Endothelial cell of umbilical vein (primary cell): ENCODE measurements around the gene RABIF. TPM values are rescaled to one million over a fixed set of nuclear protein-coding genes. Genes with fewer than 3 reads are reported as not detected.

Experiments
- BruUV-seq: library from RNA; stranded (reverse); fragments of 400-500 nt; replicated peaks from 2 replicates; lab custom pipeline; 2021; lab: Mats Ljungman, UMichigan
- CTCF ChIA-PET: fragments of 300-600, 350-600 bp; sonication (Branson Sonifier 250); formaldehyde crosslinking; loops from one replicate; lab custom pipeline; 2021; ENCODE audit warnings: antibody characterized with exemption, inconsistent platforms; lab: Charles Lee
- POLR2A ChIA-PET: fragments of 300-600, 350-600 bp; sonication (Branson Sonifier 250); formaldehyde crosslinking; loops from one replicate; lab custom pipeline; 2021; ENCODE audit warnings: antibody characterized with exemption, inconsistent platforms; lab: Charles Lee
- DNase-seq: peaks from one replicate; pipeline ENCODE4 v3.0.0-alpha.2; 2011; ENCODE audit warnings: low read depth, low spot score
- FAIRE-seq: peaks from 2 replicates; lab custom pipeline; 2011; peaks lifted over from hg19 to GRCh38; lab: Jason Lieb, UNC
- H2AFZ ChIP-seq: 2 replicates; pipeline ENCODE4 v1.6.0; 2012; ENCODE audit warnings: low read depth, low read length, control low read depth, inconsistent platforms
- H3K27ac ChIP-seq: 2 replicates; pipeline ENCODE4 v1.5.1; 2011; ENCODE audit warnings: low read depth, mild to moderate bottlenecking, control low read depth, low read length, moderate library complexity; ENCODE audit not compliant: insufficient read depth
- H3K27me3 ChIP-seq, 2 experiments: 2 replicates each; pipeline versions ENCODE4 v1.6.0 to v1.6.1; 2011; ENCODE audit warnings: low read length in 2 of 2, mixed read lengths in 1 of 2; ENCODE audit not compliant: control insufficient read depth in 2 of 2, insufficient read depth in 2 of 2
- H3K36me3 ChIP-seq, 2 experiments: 2 replicates in 1 of 2; 3 replicates in 1 of 2; pipeline ENCODE4 v1.5.1; 2011; ENCODE audit warnings: low read length in 2 of 2, mild to moderate bottlenecking in 1 of 2, moderate library complexity in 1 of 2; ENCODE audit not compliant: control insufficient read depth in 2 of 2, insufficient read depth in 2 of 2; ENCODE audit errors: extremely low read depth in 1 of 2
- H3K4me1 ChIP-seq: 3 replicates; pipeline ENCODE4 v1.5.1; 2011; ENCODE audit warnings: mild to moderate bottlenecking, low read length; ENCODE audit not compliant: control insufficient read depth, insufficient read depth; ENCODE audit errors: extremely low read depth
- H3K4me2 ChIP-seq: 2 replicates; pipeline ENCODE4 v1.6.1; 2011; ENCODE audit warnings: low read length, control low read depth, mixed read lengths; ENCODE audit not compliant: insufficient read depth
- H3K4me3 ChIP-seq, 3 experiments: fragments of 200-600 bp in 1 of 3; sonication (generic), shearing (Covaris generic) in 1 of 3; replicated peaks in 1 of 3; 2 replicates each; pipeline ENCODE4 v1.5.1; 2011 to 2016; ENCODE audit warnings: control low read depth in 3 of 3, low read length in 3 of 3, mild to moderate bottlenecking in 2 of 3, inconsistent platforms in 1 of 3, low read depth in 1 of 3, moderate library complexity in 1 of 3; ENCODE audit not compliant: insufficient read depth in 1 of 3
- H3K79me2 ChIP-seq: 2 replicates; pipeline ENCODE4 v1.6.0; 2012; ENCODE audit warnings: low read length, inconsistent platforms; ENCODE audit not compliant: control insufficient read depth, insufficient read depth
- H3K9ac ChIP-seq: replicated peaks from 2 replicates; pipeline ENCODE3; 2011; ENCODE audit warnings: low read length, control low read depth; ENCODE audit not compliant: insufficient read depth; ENCODE audit errors: extremely low read depth
- H3K9me1 ChIP-seq: replicated peaks from 3 replicates; pipeline ENCODE4 v1.6.0; 2011; ENCODE audit warnings: mild to moderate bottlenecking, low read length; ENCODE audit not compliant: control insufficient read depth, insufficient read depth; ENCODE audit errors: extremely low read depth
- H3K9me3 ChIP-seq: replicated peaks from 2 replicates; pipeline ENCODE4 v1.5.1; 2012; ENCODE audit warnings: low read length, inconsistent platforms; ENCODE audit not compliant: control insufficient read depth, insufficient read depth
- H4K20me1 ChIP-seq: replicated peaks from 2 replicates; pipeline ENCODE3; 2011; ENCODE audit warnings: mild to moderate bottlenecking, low read length; ENCODE audit not compliant: control insufficient read depth, insufficient read depth; ENCODE audit errors: extremely low read depth
- EZH2 ChIP-seq: IDR thresholded peaks from 2 replicates; pipeline ENCODE4 v1.6.1; 2012; ENCODE audit warnings: borderline replicate concordance, low read depth, mild to moderate bottlenecking, moderate library complexity, low read length, inconsistent platforms; ENCODE audit not compliant: severe bottlenecking
- FOS ChIP-seq: IDR thresholded peaks from 2 replicates; pipeline ENCODE4 v1.6.1; 2011; ENCODE audit warnings: mild to moderate bottlenecking, low read length, moderate library complexity, borderline replicate concordance; ENCODE audit not compliant: insufficient read depth
- GATA2 ChIP-seq: IDR thresholded peaks from 2 replicates; pipeline ENCODE4 v1.7.0; 2011; ENCODE audit warnings: low read depth, mild to moderate bottlenecking, moderate library complexity, mixed read lengths, low read length; ENCODE audit not compliant: insufficient read length, insufficient read depth
- JUN ChIP-seq: IDR thresholded peaks from 2 replicates; pipeline ENCODE4 v1.6.1; 2011; ENCODE audit warnings: borderline replicate concordance, low read depth; ENCODE audit not compliant: insufficient read length, insufficient read depth
- MYC ChIP-seq: IDR thresholded peaks from one replicate; pipeline ENCODE4 v1.6.1; 2011; ENCODE audit warnings: mild to moderate bottlenecking, low read depth, low read length
- POLR2A ChIP-seq: IDR thresholded peaks from 2 replicates; pipeline ENCODE4 v1.6.1; 2012; ENCODE audit warnings: low read depth, mild to moderate bottlenecking, control low read depth, low read length
- POLR2AphosphoS5 ChIP-seq: IDR thresholded peaks from 2 replicates; pipeline ENCODE4 v1.6.1; 2012; ENCODE audit warnings: low read depth, mild to moderate bottlenecking, control low read depth, low read length, moderate library complexity; ENCODE audit not compliant: insufficient read depth
- dilution Hi-C: fragments of 300-500 bp; cut with MboI; formaldehyde crosslinking; loops from one replicate; pipeline ENCODE4 v1.15.0; 2019; ENCODE audit warnings: low sequenced_read_pairs; ENCODE audit not compliant: extremely low pct_ligation_motif_present
- intact Hi-C: fragments of 100-400 bp; cut with micrococcal nuclease; formaldehyde crosslinking; loops from one replicate; pipeline ENCODE4 v1.10.0; 2022
- polyA plus RNA-seq, 4 experiments: library from polyadenylated mRNA; depleted of rRNA in 3 of 4; stranded (reverse) in 3 of 4; unstranded in 1 of 4; fragments of >200 nt; gene quantifications; 2 replicates each; pipeline versions ENCODE4 v1.2.1 to v1.2.3, GENCODE V29; 2011 to 2012; ENCODE audit warnings: missing spikeins in 1 of 4
- total RNA-seq: library from RNA; stranded (reverse); gene quantifications from 2 replicates; pipeline ENCODE4 v1.2.3, GENCODE V29; 2021
- TF ChIP-seq, protein P1 (sequence below), 2 donors: IDR thresholded peaks; 1 replicate in 1 of 2; 2 replicates in 1 of 2; pipeline ENCODE4 v1.5.1; 2011; ENCODE audit warnings: low read length in 2 of 2, mild to moderate bottlenecking in 2 of 2, moderate library complexity in 2 of 2, control low read depth in 1 of 2, inconsistent platforms in 1 of 2, low read depth in 1 of 2; ENCODE audit not compliant: insufficient read depth in 1 of 2; ENCODE audit errors: extremely low read depth in 1 of 2
- TF ChIP-seq, protein P2 (sequence below): IDR thresholded peaks from 2 replicates; pipeline ENCODE4 v1.6.1; 2011; ENCODE audit not compliant: insufficient read depth, insufficient read length

RABIF gene
- total and polyA plus RNA-seq, 2 donors (not counting 3 experiments of a cell fraction or from before 2014, with no cell fraction given) = 15.8 to 17.1 TPM

DNA sequence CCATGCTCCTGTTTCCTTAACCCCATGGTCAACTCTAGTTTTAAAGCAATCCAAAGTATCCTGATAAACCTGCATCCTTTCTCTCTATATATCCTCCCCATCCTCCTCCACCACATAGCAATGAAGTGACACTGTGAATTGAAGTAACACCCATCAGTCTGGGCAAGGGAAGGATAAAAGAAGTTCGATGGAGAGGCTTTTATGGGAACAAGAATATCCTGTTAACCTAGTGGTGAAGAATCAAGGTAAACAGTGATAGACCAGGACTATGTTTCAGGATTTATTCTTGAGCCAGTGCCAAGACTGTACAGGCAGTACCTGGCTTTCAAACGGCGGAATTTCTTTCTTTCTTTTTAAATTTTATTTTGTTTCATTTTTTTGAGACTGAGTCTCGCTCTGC lies 17.6 kb downstream of the RABIF start:
- Histone ChIP-seq H3K9ac (no peak overlapping the region), H3K36me3 (no peaks in the 10 kb centered on the region), H4K20me1 (no peaks in the 10 kb centered on the region), H2AFZ (no peak overlapping the region), H3K27me3 (no peaks in the 10 kb centered on the region), H3K9me1 (no peaks in the 10 kb centered on the region), H3K79me2 (no peaks in the 10 kb centered on the region), H3K27ac (no peak overlapping the region), H3K4me2 (no peak overlapping the region), H3K4me3 (no peak overlapping the region), H3K9me3 (no peaks in the 10 kb centered on the region), H3K4me1 (no peaks in the 10 kb centered on the region)
- no TSS peak for BruUV-seq
- TF ChIP-seq, protein P1, sequence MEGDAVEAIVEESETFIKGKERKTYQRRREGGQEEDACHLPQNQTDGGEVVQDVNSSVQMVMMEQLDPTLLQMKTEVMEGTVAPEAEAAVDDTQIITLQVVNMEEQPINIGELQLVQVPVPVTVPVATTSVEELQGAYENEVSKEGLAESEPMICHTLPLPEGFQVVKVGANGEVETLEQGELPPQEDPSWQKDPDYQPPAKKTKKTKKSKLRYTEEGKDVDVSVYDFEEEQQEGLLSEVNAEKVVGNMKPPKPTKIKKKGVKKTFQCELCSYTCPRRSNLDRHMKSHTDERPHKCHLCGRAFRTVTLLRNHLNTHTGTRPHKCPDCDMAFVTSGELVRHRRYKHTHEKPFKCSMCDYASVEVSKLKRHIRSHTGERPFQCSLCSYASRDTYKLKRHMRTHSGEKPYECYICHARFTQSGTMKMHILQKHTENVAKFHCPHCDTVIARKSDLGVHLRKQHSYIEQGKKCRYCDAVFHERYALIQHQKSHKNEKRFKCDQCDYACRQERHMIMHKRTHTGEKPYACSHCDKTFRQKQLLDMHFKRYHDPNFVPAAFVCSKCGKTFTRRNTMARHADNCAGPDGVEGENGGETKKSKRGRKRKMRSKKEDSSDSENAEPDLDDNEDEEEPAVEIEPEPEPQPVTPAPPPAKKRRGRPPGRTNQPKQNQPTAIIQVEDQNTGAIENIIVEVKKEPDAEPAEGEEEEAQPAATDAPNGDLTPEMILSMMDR (IDR thresholded peaks at IDR 0.05; ENCODE audit: extremely low read depth in 1 of 2, insufficient read depth in 1 of 2, low read depth in 1 of 2, low read length in 2 of 2) = no peak
- TF ChIP-seq POLR2A (no peak), EZH2 (no peak)
- intact Hi-C loops = no loop called here
- CTCF ChIA-PET = interaction anchor here (1.2 kb wide), 1 partner anchor 10 kb away, joined by 3 read pairs; no protein-coding TSS in a partner anchor
- dilution Hi-C loops = no loop called here
- POLR2A ChIA-PET = no interaction called here
- FAIRE-seq (no peak), DNase-seq (no peak)

DNA sequence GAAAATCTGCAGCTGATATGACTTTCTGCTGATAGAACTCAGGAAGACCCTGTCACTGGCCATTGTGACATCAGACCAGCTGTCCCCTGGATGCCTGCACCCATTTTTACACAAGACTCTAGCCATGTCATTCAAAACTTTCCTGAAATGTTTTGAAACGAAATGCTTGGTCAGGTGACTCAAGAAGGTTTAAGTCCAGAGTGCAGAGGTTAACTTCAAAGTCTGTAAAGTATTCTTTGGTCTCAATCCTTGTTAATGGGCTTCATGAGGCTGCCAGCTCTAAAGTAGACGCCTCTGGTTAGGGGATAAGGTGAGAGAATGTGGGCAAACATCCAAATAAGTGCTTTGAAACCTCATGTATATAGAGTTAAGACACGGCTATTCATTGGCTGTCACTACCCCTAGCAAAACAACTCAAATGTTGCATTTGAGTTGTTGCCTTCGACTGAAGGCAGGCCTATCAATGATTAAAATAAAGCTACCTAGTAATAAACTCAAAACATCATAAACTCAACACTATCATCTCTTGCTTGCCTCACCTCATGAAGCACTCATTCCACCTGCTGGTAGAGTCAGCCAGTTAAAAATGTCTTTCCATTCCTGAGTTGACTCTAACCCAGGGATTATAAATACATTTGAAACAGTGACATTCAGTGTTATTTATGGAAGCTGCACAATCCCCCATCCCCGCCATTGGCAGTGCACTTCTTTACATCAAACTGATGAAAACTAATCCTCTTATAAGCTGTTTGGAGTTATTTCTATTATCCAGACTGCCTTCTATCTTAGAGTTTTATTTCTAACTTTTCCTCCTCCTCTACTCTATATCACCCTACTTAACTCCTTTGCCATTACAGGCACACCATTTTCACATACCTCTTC lies 26.0 kb downstream of the RABIF start:
- ChIA-PET CTCF (interaction anchor here (1.1 to 1.4 kb wide), 2 partner anchors 46 to 71 kb away, joined by 3 to 4 read pairs; no protein-coding TSS in a partner anchor), POLR2A (no interaction called here)
- Histone ChIP-seq H2AFZ (no peak overlapping the region), H4K20me1 (no peaks in the 10 kb centered on the region), H3K4me2 (no peak overlapping the region), H3K36me3 (no peaks in the 10 kb centered on the region), H3K27me3 (peaks cover 3 to 5% of the 10 kb centered on the region in 2 experiments), H3K4me3 (no peak overlapping the region), H3K27ac (no peak overlapping the region), H3K9ac (no peak overlapping the region), H3K79me2 (no peaks in the 10 kb centered on the region), H3K4me1 (peaks cover 10% of the 10 kb centered on the region), H3K9me1 (no peaks in the 10 kb centered on the region), H3K9me3 (no peaks in the 10 kb centered on the region)
- no TSS peak for BruUV-seq
- dilution Hi-C loops = no loop called here
- intact Hi-C loops = no loop called here
- FAIRE-seq (no peak), DNase-seq (no peak)
- TF ChIP-seq, protein P1 (IDR thresholded peaks at IDR 0.05; ENCODE audit: extremely low read depth in 1 of 2, insufficient read depth in 1 of 2, low read depth in 1 of 2, low read length in 2 of 2) = no peak
- TF ChIP-seq MYC = no peak
- TF ChIP-seq, protein P2, sequence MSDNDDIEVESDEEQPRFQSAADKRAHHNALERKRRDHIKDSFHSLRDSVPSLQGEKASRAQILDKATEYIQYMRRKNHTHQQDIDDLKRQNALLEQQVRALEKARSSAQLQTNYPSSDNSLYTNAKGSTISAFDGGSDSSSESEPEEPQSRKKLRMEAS = no peak
- TF ChIP-seq POLR2AphosphoS5 = no peak
- TF ChIP-seq EZH2 = no peak
- TF ChIP-seq POLR2A = no peak
- TF ChIP-seq GATA2 = no peak
- TF ChIP-seq FOS = no peak
- no peak for TF ChIP-seq JUN
